ENCODE measurements around the gene ZNF263. TPM values are rescaled to one million over a fixed set of nuclear protein-coding genes. Genes with fewer than 3 reads are reported as not detected.

The ZNF263 gene
- total RNA-seq (2022; extraction: Qiagen RNA extraction; ENCODE audit: low read depth): 36.1 to 39.3 TPM (median 37.6 TPM) in 5 replicates

DNA sequence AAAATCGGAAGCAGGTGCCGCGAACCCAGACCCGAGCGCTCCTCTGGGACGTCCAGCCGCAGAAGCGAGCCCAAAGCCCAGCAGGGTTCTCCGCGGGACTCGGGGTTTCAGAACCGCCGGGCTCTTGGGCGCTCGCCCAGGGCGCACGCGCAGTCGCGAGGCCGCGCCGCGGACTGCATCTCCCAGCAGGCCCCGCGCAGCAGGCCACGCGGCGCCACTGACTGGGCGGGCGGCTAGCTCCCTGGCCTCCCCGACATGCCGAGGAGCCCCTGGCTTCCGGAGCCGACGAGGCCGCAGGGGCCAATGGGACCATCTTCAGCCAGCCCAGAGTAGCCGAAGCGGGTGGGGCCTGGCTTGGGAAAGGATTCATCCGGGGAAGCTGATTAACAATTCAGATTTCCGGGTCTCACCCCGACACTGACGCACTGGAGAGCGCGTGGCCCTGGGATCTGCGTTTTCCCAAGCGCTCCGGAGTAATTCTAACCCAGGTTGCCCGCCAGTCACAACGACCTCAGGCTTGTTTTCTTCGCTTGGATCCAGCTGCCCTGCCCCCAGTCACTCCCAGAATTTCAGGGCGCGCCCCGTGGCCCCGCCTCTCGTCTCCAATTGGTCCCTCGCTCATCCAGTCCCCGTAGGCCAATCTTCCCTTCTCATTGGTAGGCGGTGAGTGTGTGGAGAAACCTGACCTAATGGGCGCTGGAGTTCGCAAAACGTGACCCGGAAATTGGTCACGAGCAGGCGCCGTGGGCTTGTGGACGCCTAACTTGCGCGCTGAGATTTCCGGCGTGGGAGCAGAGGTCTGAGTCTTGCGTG, at the start of gene ZNF263:
TSS of gene ZNF263 (plus strand) at position 762 of the 813 bp plus-strand sequence. CDS start 328 bp downstream, outside the sequence.

DNA sequence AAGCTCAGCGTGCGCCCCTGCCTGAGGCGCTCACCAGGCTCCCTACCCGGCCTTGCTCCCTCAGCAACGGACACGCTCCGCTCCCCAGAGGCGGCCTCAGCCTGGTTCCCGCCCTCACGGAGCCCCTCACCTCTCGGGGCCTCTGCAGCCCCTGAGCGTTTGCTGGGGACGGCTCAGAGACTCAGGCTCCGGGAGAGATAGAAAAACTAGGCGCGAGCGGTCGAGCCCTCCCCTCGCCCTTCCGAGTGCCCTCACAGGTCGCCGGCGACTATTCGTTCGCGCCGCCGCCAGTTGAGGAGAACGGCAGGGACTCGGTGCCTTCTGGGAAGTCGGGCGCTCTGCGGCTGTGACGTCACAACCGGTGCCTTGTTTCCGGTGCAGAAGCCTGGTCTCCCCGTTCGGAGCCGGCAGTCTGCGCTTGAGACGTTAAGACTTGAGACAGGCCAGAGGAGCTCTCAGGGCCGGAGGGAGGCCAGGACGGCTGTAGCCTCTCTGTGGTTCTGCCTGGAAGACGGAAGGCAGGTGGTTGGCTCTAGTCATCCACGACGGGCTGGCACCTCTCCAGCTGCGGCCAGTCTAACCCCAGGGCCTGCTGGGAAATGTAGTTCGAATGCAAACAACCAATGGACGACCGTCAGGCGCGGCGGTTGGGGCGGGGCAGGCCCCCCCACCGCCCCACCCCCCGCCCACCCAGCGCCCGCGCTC, 48.3 kb upstream of the ZNF263 start, which contains the start of gene ZNF200:
TSS of gene ZNF200 (minus strand) at position 302 of the 705 bp plus-strand sequence. CDS start 1,403 bp downstream, outside the sequence.

DNA sequence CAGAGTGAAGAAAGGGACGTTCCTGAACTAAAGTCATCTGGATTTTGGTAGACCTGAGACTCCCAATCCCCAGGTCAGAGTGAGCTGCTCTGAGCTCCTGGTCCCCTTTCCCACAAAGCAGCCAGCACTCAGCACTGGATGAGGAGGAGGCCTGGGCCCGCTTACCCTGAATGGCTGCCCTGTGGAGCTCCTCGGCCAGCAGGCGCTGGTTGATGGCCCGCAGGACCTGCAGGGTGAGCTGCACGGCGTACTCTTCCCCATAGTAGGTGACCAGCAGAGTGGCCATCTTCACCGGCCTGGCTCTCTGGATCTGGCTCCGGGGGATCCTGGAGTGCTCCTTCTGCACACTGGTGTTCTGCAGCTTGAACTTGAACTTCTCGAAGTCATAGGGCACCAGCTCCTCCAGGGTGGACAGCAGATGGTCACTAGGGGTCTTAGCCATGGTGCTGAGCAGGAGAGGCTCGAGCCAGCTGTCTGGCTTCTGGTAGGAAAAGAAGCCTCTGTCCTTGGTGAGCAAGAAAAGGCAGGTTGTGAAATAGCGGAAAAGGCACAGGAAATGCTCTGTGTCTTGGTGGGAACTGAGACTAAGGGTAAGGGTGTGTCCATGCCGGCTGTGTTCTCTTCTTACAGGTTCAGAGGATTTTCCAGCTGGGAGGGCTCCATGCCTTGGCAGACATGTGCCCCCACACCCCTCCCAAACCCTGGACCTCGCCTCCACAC, 27.0 kb upstream of the ZNF263 start, which contains the start of gene MEFV:
TSS of gene MEFV (minus strand) at position 488 of the 720 bp plus-strand sequence. CDS start at position 442, 46 bp downstream.

DNA sequence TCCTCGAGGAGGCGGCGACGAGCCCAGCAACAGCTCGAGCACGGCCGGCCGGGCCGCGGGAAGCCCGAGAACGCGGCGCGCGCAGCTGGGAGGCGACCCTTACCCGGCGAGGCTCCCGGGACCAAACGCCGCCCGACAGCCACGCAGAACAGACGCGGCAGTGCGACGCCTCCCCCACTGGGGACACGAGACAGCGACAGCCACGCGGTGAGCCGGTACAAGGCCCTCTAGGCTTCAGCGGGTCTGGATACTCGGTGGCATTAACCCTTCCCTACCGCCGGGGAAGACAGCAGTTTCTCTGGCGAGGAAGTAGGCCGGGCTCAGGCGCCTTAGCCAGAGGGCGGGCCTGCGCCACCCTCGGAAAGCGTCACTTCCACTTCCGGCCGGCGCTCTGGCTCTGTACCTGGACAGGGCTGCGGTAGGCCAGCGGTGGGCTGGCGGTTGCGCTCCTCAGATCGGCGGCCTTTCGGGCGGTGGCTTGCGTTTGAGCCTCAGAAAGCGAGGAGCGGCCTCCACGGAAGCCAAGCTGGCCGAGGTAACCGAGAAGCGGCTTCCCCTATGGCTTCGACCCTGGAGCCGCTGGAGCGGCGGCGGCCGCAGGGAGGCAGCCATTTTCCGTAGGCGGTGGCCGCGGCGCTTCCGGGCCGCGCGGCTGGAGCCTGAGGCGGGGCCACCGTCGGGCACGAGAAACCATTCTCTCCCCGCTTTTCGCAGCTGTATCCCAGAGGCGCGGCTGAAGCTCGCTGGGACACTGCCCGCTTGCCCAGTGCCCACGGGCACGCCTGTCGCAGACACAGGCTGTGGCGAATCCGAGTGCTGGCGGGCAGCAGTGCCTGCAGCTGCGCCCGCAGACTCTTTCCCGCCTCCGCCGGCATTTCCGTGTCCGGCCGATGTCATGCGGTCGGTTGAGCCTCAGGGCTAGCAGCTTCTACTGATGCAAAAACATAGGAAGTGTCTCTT, 22.1 kb downstream of the ZNF263 start, which contains the start of the genes TIGD7 and ZNF75A:
TSS of gene TIGD7 (minus strand) at position 322 of the 960 bp plus-strand sequence. CDS start 4,816 bp downstream, outside the sequence.
TSS of gene ZNF75A (plus strand) at position 389 of the 960 bp plus-strand sequence. CDS start 2,932 bp downstream, outside the sequence.

Other genes with a start within 250 kb of the ZNF263 start
- gene BICDL2, start 246.5 kb upstream of the ZNF263 start, total RNA-seq (2022; extraction: Qiagen RNA extraction; ENCODE audit: low read depth): not detected in 5 replicates
- 0.67 to 0.97 TPM (median 0.85 TPM) in 5 replicates for gene MMP25, start 236.9 kb upstream of the ZNF263 start, total RNA-seq (2022; extraction: Qiagen RNA extraction; ENCODE audit: low read depth)
- gene IL32, start 217.9 kb upstream of the ZNF263 start, total RNA-seq (2022; extraction: Qiagen RNA extraction; ENCODE audit: low read depth): 22.4 to 36.7 TPM (median 28.1 TPM) in 5 replicates
- gene ZSCAN10, start 184.2 kb upstream of the ZNF263 start, total RNA-seq (2022; extraction: Qiagen RNA extraction; ENCODE audit: low read depth): 0.03 TPM in 1 of 5 replicates, not detected in the others
- gene ZNF205, start 170.9 kb upstream of the ZNF263 start, total RNA-seq (2022; extraction: Qiagen RNA extraction; ENCODE audit: low read depth): 11.3 to 15.1 TPM (median 13.2 TPM) in 5 replicates
- 7.9 to 12.9 TPM (median 11.6 TPM) in 5 replicates for gene ZNF213, start 148.5 kb upstream of the ZNF263 start, total RNA-seq (2022; extraction: Qiagen RNA extraction; ENCODE audit: low read depth)
- 0.29 to 0.48 TPM (median 0.40 TPM) in 3 of 5 replicates, not detected in the others for gene OR1F1, start 95.3 kb upstream of the ZNF263 start, total RNA-seq (2022; extraction: Qiagen RNA extraction; ENCODE audit: low read depth)
- gene ZNF200, start 48.3 kb upstream of the ZNF263 start, total RNA-seq (2022; extraction: Qiagen RNA extraction; ENCODE audit: low read depth): 8.1 to 11.5 TPM (median 8.3 TPM) in 5 replicates
- gene MEFV, start 26.9 kb upstream of the ZNF263 start, total RNA-seq (2022; extraction: Qiagen RNA extraction; ENCODE audit: low read depth): not detected in 5 replicates
- 0.86 to 1.5 TPM (median 1.4 TPM) in 5 replicates for gene TIGD7, start 21.9 kb downstream of the ZNF263 start, total RNA-seq (2022; extraction: Qiagen RNA extraction; ENCODE audit: low read depth)
- gene ZNF75A, start 22.0 kb downstream of the ZNF263 start, total RNA-seq (2022; extraction: Qiagen RNA extraction; ENCODE audit: low read depth): 9.0 to 12.3 TPM (median 10.7 TPM) in 5 replicates
- gene OR2C1, start 72.4 kb downstream of the ZNF263 start, total RNA-seq (2022; extraction: Qiagen RNA extraction; ENCODE audit: low read depth): not detected in 5 replicates
- 9.6 to 19.4 TPM (median 14.7 TPM) in 5 replicates for gene ZSCAN32, start 117.5 kb downstream of the ZNF263 start, total RNA-seq (2022; extraction: Qiagen RNA extraction; ENCODE audit: low read depth)
- gene ZNF174, start 117.7 kb downstream of the ZNF263 start, total RNA-seq (2022; extraction: Qiagen RNA extraction; ENCODE audit: low read depth): 13.0 to 16.8 TPM (median 14.3 TPM) in 5 replicates
- gene ZNF597, start 160.0 kb downstream of the ZNF263 start, total RNA-seq (2022; extraction: Qiagen RNA extraction; ENCODE audit: low read depth): 0.90 to 1.3 TPM (median 1.1 TPM) in 5 replicates
- gene NAA60, start 160.2 kb downstream of the ZNF263 start, total RNA-seq (2022; extraction: Qiagen RNA extraction; ENCODE audit: low read depth): 50.7 to 54.8 TPM (median 51.4 TPM) in 5 replicates
- gene C16orf90, start 212.0 kb downstream of the ZNF263 start, total RNA-seq (2022; extraction: Qiagen RNA extraction; ENCODE audit: low read depth): not detected in 5 replicates
- gene CLUAP1, start 217.5 kb downstream of the ZNF263 start, total RNA-seq (2022; extraction: Qiagen RNA extraction; ENCODE audit: low read depth): 17.2 to 22.9 TPM (median 19.4 TPM) in 5 replicates